ENCODE results near the gene DCAF12.

Gene DCAF12

GRCh38 chr9:34036625-34037024 is 89.9 kb downstream of the DCAF12 start:
- no peak overlapping the region for H3K9ac ChIP-seq (ENCODE audit: low read depth, low read length)
- H3K4me3 ChIP-seq (ENCODE audit: low read length): no peak overlapping the region
- H3K27me3 ChIP-seq (ENCODE audit: insufficient read depth, low read length): no peaks in the 10 kb centered on the region
- H3K9me3 ChIP-seq (ENCODE audit: insufficient read depth, low read depth, low read length): no peaks in the 10 kb centered on the region; the same call in 1 of the 2 replicates
- no peaks in the 10 kb centered on the region for H3K4me1 ChIP-seq (ENCODE audit: insufficient read depth, low read length)
- no peak overlapping the region for H3K27ac ChIP-seq (ENCODE audit: low read depth, low read length)
- peaks cover 24% of the 10 kb centered on the region for H3K36me3 ChIP-seq (ENCODE audit: insufficient read depth, low read length)
- WGBS: 90% methylated on average over 5 of the region's 5 CpGs
